IMR-90 (cell line): Measurements from ENCODE around the gene TTC38. TPM values are rescaled to one million over a fixed set of nuclear protein-coding genes. Genes with fewer than 3 reads are reported as not detected.

Source experiments
- ATAC-seq: fragments of 200-7000 bp; cut with Tn5 transposase; 2 replicates; pipeline ENCODE4 v1.9.1; 2020; ENCODE audit warnings: low read depth, mild to moderate bottlenecking, moderate library complexity
- BruUV-seq: library from RNA; stranded (reverse); fragments of 400-500 nt; replicated peaks from 2 replicates; lab custom pipeline; 2021; lab: Mats Ljungman, UMichigan
- CTCF ChIA-PET: fragments of 300-600 bp; formaldehyde crosslinking; extraction: SDS; loops from one replicate; lab custom pipeline; 2021; ENCODE audit warnings: antibody characterized with exemption; lab: Yijun Ruan, JAX
- POLR2A ChIA-PET: fragments of 300-600 bp; sonication (Branson Sonifier 250); formaldehyde crosslinking; loops from one replicate; lab custom pipeline; 2022; ENCODE audit warnings: antibody characterized with exemption; ENCODE audit not compliant: unreplicated experiment; lab: Charles Lee
- DNase-seq: peaks from one replicate; pipeline ENCODE4 v3.0.0; 2013
- H2AFZ ChIP-seq: replicated peaks from 2 replicates; pipeline ENCODE3; 2013; ENCODE audit warnings: low read length, mild to moderate bottlenecking; ENCODE audit not compliant: poor library complexity
- H2AK5ac ChIP-seq: 2 replicates; pipeline ENCODE4 v1.6.1; 2013; ENCODE audit warnings: low read depth, low read length, inconsistent platforms
- H2AK9ac ChIP-seq: replicated peaks from 2 replicates; pipeline ENCODE3; 2013; ENCODE audit warnings: mild to moderate bottlenecking, low read depth, low read length, moderate library complexity; ENCODE audit not compliant: poor library complexity
- H2BK120ac ChIP-seq: 2 replicates; pipeline ENCODE4 v1.6.1; 2013; ENCODE audit warnings: low read depth, low read length, inconsistent platforms
- H2BK15ac ChIP-seq: 3 replicates; pipeline ENCODE4 v1.6.1; 2013; ENCODE audit warnings: low read depth, low read length, inconsistent platforms
- H2BK20ac ChIP-seq: 2 replicates; pipeline ENCODE4 v1.6.1; 2013; ENCODE audit warnings: low read depth, mild to moderate bottlenecking, inconsistent platforms, low read length, moderate library complexity
- H2BK5ac ChIP-seq: 2 replicates; pipeline ENCODE4 v1.6.1; 2013; ENCODE audit warnings: mild to moderate bottlenecking, low read depth, low read length, inconsistent platforms; ENCODE audit not compliant: poor library complexity, severe bottlenecking
- H3K14ac ChIP-seq: replicated peaks from 2 replicates; pipeline ENCODE4 v1.6.1; 2013; ENCODE audit warnings: low read depth, low read length, inconsistent platforms
- H3K18ac ChIP-seq: 2 replicates; pipeline ENCODE4 v1.6.1; 2013; ENCODE audit warnings: low read depth, low read length, control low read depth
- H3K23ac ChIP-seq: 2 replicates; pipeline ENCODE4 v1.6.1; 2013; ENCODE audit warnings: low read depth, low read length, inconsistent platforms
- H3K27ac ChIP-seq: 2 replicates; pipeline ENCODE4 v1.5.1; 2013; ENCODE audit warnings: mild to moderate bottlenecking, control low read depth, low read length; ENCODE audit not compliant: insufficient read depth
- H3K27me3 ChIP-seq: 2 replicates; pipeline ENCODE4 v1.6.1; 2013; ENCODE audit warnings: low read length; ENCODE audit not compliant: control insufficient read depth, insufficient read depth
- H3K36me3 ChIP-seq: 2 replicates; pipeline ENCODE4 v1.6.1; 2013; ENCODE audit warnings: low read length, mixed read lengths; ENCODE audit not compliant: control insufficient read depth, insufficient read depth
- H3K4ac ChIP-seq: 2 replicates; pipeline ENCODE4 v1.6.1; 2013; ENCODE audit warnings: low read depth, low read length, inconsistent platforms
- H3K4me1 ChIP-seq: 2 replicates; pipeline ENCODE4 v1.6.1; 2013; ENCODE audit warnings: low read length, mixed read lengths; ENCODE audit not compliant: control insufficient read depth, insufficient read depth
- H3K4me2 ChIP-seq: 2 replicates; pipeline ENCODE4 v1.6.1; 2013; ENCODE audit warnings: low read depth, mild to moderate bottlenecking, control low read depth, low read length, moderate library complexity
- H3K4me3 ChIP-seq: 2 replicates; pipeline ENCODE4 v1.5.1; 2013; ENCODE audit warnings: low read depth, mild to moderate bottlenecking, control low read depth, low read length, moderate library complexity; ENCODE audit not compliant: insufficient read depth
- H3K56ac ChIP-seq: 2 replicates; pipeline ENCODE4 v1.6.1; 2013; ENCODE audit warnings: low read length, inconsistent platforms; ENCODE audit not compliant: insufficient read depth; ENCODE audit errors: extremely low read depth
- H3K79me1 ChIP-seq, 2 experiments: 2 replicates each; pipeline ENCODE4 v1.6.1; 2013; ENCODE audit warnings: low read length in 2 of 2, inconsistent platforms in 1 of 2, low read depth in 1 of 2
- H3K9ac ChIP-seq: 2 replicates; pipeline ENCODE4 v1.6.1; 2013; ENCODE audit warnings: low read depth, low read length, control low read depth
- H3K9me1 ChIP-seq: 2 replicates; pipeline ENCODE4 v1.6.1; 2013; ENCODE audit warnings: low read length, inconsistent platforms; ENCODE audit not compliant: insufficient read depth
- H3K9me3 ChIP-seq: 2 replicates; pipeline ENCODE4 v1.6.1; 2013; ENCODE audit warnings: low read length; ENCODE audit not compliant: control insufficient read depth, insufficient read depth
- H4K20me1 ChIP-seq: 2 replicates; pipeline ENCODE4 v1.6.1; 2013; ENCODE audit warnings: low read length, inconsistent platforms; ENCODE audit not compliant: insufficient read depth
- H4K5ac ChIP-seq: 2 replicates; pipeline ENCODE4 v1.6.1; 2013; ENCODE audit warnings: mild to moderate bottlenecking, low read depth, low read length, control low read depth
- H4K8ac ChIP-seq, 2 experiments: 2 replicates each; pipeline ENCODE4 v1.6.1; 2013; ENCODE audit warnings: low read depth in 2 of 2, low read length in 2 of 2, control low read depth in 1 of 2, inconsistent platforms in 1 of 2
- H4K91ac ChIP-seq: 2 replicates; pipeline ENCODE4 v1.6.1; 2013; ENCODE audit warnings: low read depth, low read length, inconsistent platforms; ENCODE audit not compliant: insufficient read depth
- CEBPB ChIP-seq: IDR thresholded peaks from 2 replicates; pipeline ENCODE4 v1.6.1; 2012; ENCODE audit warnings: low read depth, low read length, improper control_type of control experiment
- CTCF ChIP-seq: conservative IDR thresholded peaks from 2 replicates; pipeline ENCODE4 v1.5.1; 2012; ENCODE audit warnings: mild to moderate bottlenecking, low read depth, low read length, improper control_type of control experiment
- ELK1 ChIP-seq: fragments of 150-350 bp; IDR thresholded peaks from 2 replicates; pipeline ENCODE4 v1.6.1; 2016; ENCODE audit warnings: low read depth, mild to moderate bottlenecking, low read length, moderate library complexity, borderline replicate concordance
- MAFK ChIP-seq: IDR thresholded peaks from 2 replicates; pipeline ENCODE4 v1.6.1; 2012; ENCODE audit warnings: low read depth, low read length, improper control_type of control experiment
- MAZ ChIP-seq: IDR thresholded peaks from 2 replicates; pipeline ENCODE4 v1.6.1; 2012; ENCODE audit warnings: low read depth, mild to moderate bottlenecking, low read length, improper control_type of control experiment, moderate library complexity, borderline replicate concordance
- MXI1 ChIP-seq: IDR thresholded peaks from 2 replicates; pipeline ENCODE4 v1.6.1; 2012; ENCODE audit warnings: low read depth, mild to moderate bottlenecking, low read length, moderate library complexity, borderline replicate concordance
- NFE2L2 ChIP-seq: fragments of 150-350 bp; IDR thresholded peaks from 2 replicates; pipeline ENCODE4 v1.6.1; 2016; ENCODE audit warnings: low read depth, mild to moderate bottlenecking, low read length
- POLR2A ChIP-seq: IDR thresholded peaks from 2 replicates; pipeline ENCODE4 v1.6.1; 2012; ENCODE audit warnings: mild to moderate bottlenecking, low read depth, low read length
- RAD21 ChIP-seq: IDR thresholded peaks from 2 replicates; pipeline ENCODE4 v1.6.1; 2012; ENCODE audit warnings: low read length, improper control_type of control experiment
- RCOR1 ChIP-seq: IDR thresholded peaks from 2 replicates; pipeline ENCODE4 v1.6.1; 2012; ENCODE audit warnings: mild to moderate bottlenecking, low read length, improper control_type of control experiment; ENCODE audit not compliant: insufficient replicate concordance
- RFX5 ChIP-seq: IDR thresholded peaks from 2 replicates; pipeline ENCODE4 v1.8.0; 2012; ENCODE audit warnings: low read depth, mild to moderate bottlenecking, low read length, moderate library complexity
- SMC3 ChIP-seq: fragments of 150-350 bp; IDR thresholded peaks from 2 replicates; pipeline ENCODE4 v1.6.1; 2016; ENCODE audit warnings: low read depth, mild to moderate bottlenecking, antibody characterized with exemption, low read length, moderate library complexity
- USF2 ChIP-seq: fragments of 150-350 bp; IDR thresholded peaks from 2 replicates; pipeline ENCODE4 v1.6.1; 2017; ENCODE audit warnings: mild to moderate bottlenecking, antibody characterized with exemption, low read length, low read depth
- WGBS, 2 experiments: methylation state at CpG; one replicate each; pipeline versions ENCODE4 v1.1.5 to v1.1.7; 2013; ENCODE audit warnings: missing lambda C conversion rate in 2 of 2; ENCODE audit not compliant: insufficient read length in 1 of 2; ENCODE audit errors: extremely low coverage in 2 of 2; 5-methylcytosine and 5-hydroxymethylcytosine counted together
- dilution Hi-C: fragments of 300-500 bp; cut with HindIII; formaldehyde crosslinking; loops from one replicate; pipeline ENCODE4 v1.14.3; 2018; ENCODE audit warnings: low sequenced_read_pairs; ENCODE audit not compliant: unreplicated experiment
- in situ Hi-C: fragments of 300-500 bp; cut with MboI; formaldehyde crosslinking; loops from 3 replicates; pipeline ENCODE4 v1.14.3; 2019; ENCODE audit warnings: low sequenced_read_pairs, inconsistent platforms, mixed read lengths
- intact Hi-C: fragments of 100-400 bp; cut with micrococcal nuclease; formaldehyde crosslinking; loops from 2 replicates; pipeline ENCODE4 v1.10.0; 2022
- polyA plus RNA-seq, 3 experiments: library from polyadenylated mRNA; depleted of rRNA; stranded (reverse); fragments of >200 nt; gene quantifications; 2 replicates each; pipeline ENCODE4 v1.2.3, GENCODE V29; 2012; ENCODE audit warnings: low replicate concordance in 1 of 3
- total RNA-seq: library from RNA; depleted of rRNA; stranded (reverse); fragments of >200 nt; gene quantifications from 2 replicates; pipeline ENCODE4 v1.2.3, GENCODE V29; 2012

Gene TTC38
- total and polyA plus RNA-seq, 2 of the 4 experiments (the other 2 are of a cell fraction), result 43.6 to 52.3 TPM

- no peak overlapping the region for H2BK15ac ChIP-seq
- no peaks in the 10 kb centered on the region for H3K9me3 ChIP-seq
- DNase-seq, result no peak
- ATAC-seq, result no peak
- H2AFZ ChIP-seq, result no peak overlapping the region
- no peak overlapping the region for H4K91ac ChIP-seq
- H3K4me2 ChIP-seq, result no peak overlapping the region
- ChIA-PET POLR2A (no interaction called here), CTCF (no interaction called here)
- WGBS, 2 experiments, result 93% methylated on average over 10 of the region's 15 CpGs; no CpG with 5 or more reads in 1 of the 2 experiments
- H2AK9ac ChIP-seq, result no peak overlapping the region
- intact Hi-C loops (no loop called here), in situ Hi-C loops (no loop called here), dilution Hi-C loops (no loop called here)
- H4K8ac ChIP-seq, result no peak overlapping the region
- H2AK5ac ChIP-seq, result no peak overlapping the region
- H3K9me1 ChIP-seq, result no peaks in the 10 kb centered on the region; the same call in 1 of the 2 replicates
- H3K4ac ChIP-seq, result no peak overlapping the region
- H3K36me3 ChIP-seq, result peaks cover 27% of the 10 kb centered on the region
- no peak overlapping the region for H3K18ac ChIP-seq
- no peaks in the 10 kb centered on the region for H3K27me3 ChIP-seq
- no peak overlapping the region for H3K9ac ChIP-seq
- no peak overlapping the region for H3K23ac ChIP-seq
- no peaks in the 10 kb centered on the region; the same call in 1 of the 2 replicates for H4K20me1 ChIP-seq
- no peak overlapping the region for H2BK120ac ChIP-seq
- H2BK20ac ChIP-seq, result no peak overlapping the region
- H3K27ac ChIP-seq, result no peak overlapping the region
- H3K56ac ChIP-seq, result no peak overlapping the region
- H4K5ac ChIP-seq, result no peak overlapping the region
- H2BK5ac ChIP-seq, result no peak overlapping the region
- H3K14ac ChIP-seq, result no peak overlapping the region
- no peak for TF ChIP-seq MAZ
- no peak for TF ChIP-seq ELK1
- no peak for TF ChIP-seq MXI1
- no peak for TF ChIP-seq CTCF
- no peak for TF ChIP-seq NFE2L2
- TF ChIP-seq RAD21, result no peak
- TF ChIP-seq POLR2A, result no peak
- TF ChIP-seq SMC3, result no peak
- no peak for TF ChIP-seq MAFK
- TF ChIP-seq RCOR1, result no peak
- no peak for TF ChIP-seq USF2
- no peak for TF ChIP-seq CEBPB
- TF ChIP-seq RFX5, result no peak
- H3K79me1 ChIP-seq, result peaks cover 23 to 51% of the 10 kb centered on the region in 2 experiments
- BruUV-seq, result no TSS peak
- H3K4me1 ChIP-seq, result no peaks in the 10 kb centered on the region
- no peak overlapping the region for H3K4me3 ChIP-seq
Observed at GRCh38 chr22:46322711-46323110, 54.9 kb downstream of the TTC38 start.
